Testis (tissue), 3 donors: ENCODE data around the gene NR3C1. TPM values are rescaled to one million over a fixed set of nuclear protein-coding genes. Genes with fewer than 3 reads are reported as not detected.

Experiments
- DNase-seq: peaks from one replicate; pipeline ENCODE4 v3.0.0-alpha.2; 2019
- H3K27ac ChIP-seq, 2 donors: fragments of 200-600 bp; sonication (generic); one replicate each; pipeline ENCODE4 v1.5.1; 2019
- H3K27me3 ChIP-seq: fragments of 200-600 bp; sonication (generic); one replicate; pipeline ENCODE4 v1.5.1; 2019
- H3K36me3 ChIP-seq: fragments of 200-600 bp; sonication (generic); one replicate; pipeline ENCODE4 v1.5.1; 2017; ENCODE audit warnings: low read depth; ENCODE audit errors: missing control alignments
- H3K4me1 ChIP-seq: fragments of 200-600 bp; sonication (generic); one replicate; pipeline ENCODE4 v1.5.1; 2019
- H3K4me3 ChIP-seq, 2 donors: fragments of 200-600 bp; sonication (generic); one replicate each; pipeline ENCODE4 v1.5.1; 2017 to 2019
- H3K9me3 ChIP-seq: fragments of 200-600 bp; sonication (generic); one replicate; pipeline ENCODE4 v1.5.1; 2017
- POLR2A ChIP-seq: fragments of 450-650 bp; IDR thresholded peaks from one replicate; pipeline ENCODE4 v1.6.1; 2017; ENCODE audit warnings: antibody characterized with exemption, mild to moderate bottlenecking, moderate library complexity
- WGBS, 2 donors: methylation state at CpG; one replicate each; pipeline ENCODE4 v1.1.5; 2018; 5-methylcytosine and 5-hydroxymethylcytosine counted together
- intact Hi-C: fragments of 100-400 bp; cut with DNase I; formaldehyde crosslinking; loops from one replicate; pipeline ENCODE4 v1.15.1; 2023; ENCODE audit warnings: low total_unique reads
- polyA plus RNA-seq: library from polyadenylated mRNA; stranded (reverse); fragments of 350-450 nt; fragmentation: Illumina TruSeq; extraction: RNeasy Lipid Tissue Mini Kit (QIAGEN cat#74804); gene quantifications from one replicate; pipeline ENCODE4 v1.2.3, GENCODE V29; 2014; ENCODE audit warnings: low read depth, low replicate concordance; ENCODE audit not compliant: insufficient read depth
- total RNA-seq, 2 donors: library from RNA; depleted of rRNA; stranded (reverse); fragments of >200 nt; gene quantifications; one replicate each; pipeline ENCODE4 v1.2.3, GENCODE V29; 2016
- TF ChIP-seq, protein P1 (sequence below), 3 experiments: fragments of 450-650 bp in 2 of 3; fragments of 200-600 bp in 1 of 3; sonication (generic) in 1 of 3; IDR thresholded peaks; one replicate each; pipeline ENCODE4 v1.5.1; 2016 to 2019; ENCODE audit warnings: antibody characterized with exemption in 3 of 3, mild to moderate bottlenecking in 2 of 3, moderate library complexity in 1 of 3

Gene NR3C1
- total and polyA plus RNA-seq, 3 donors from 2014 or later, result 33.2 to 37.7 (median 34.3) TPM

- Histone ChIP-seq H3K36me3 (no peaks in the 10 kb centered on the region), H3K27ac (no peak overlapping the region), H3K27me3 (no peaks in the 10 kb centered on the region), H3K4me3 (no peak overlapping the region), H3K4me1 (peaks cover 20% of the 10 kb centered on the region), H3K9me3 (no peaks in the 10 kb centered on the region)
- TF ChIP-seq POLR2A, result no peak
- TF ChIP-seq, protein P1, sequence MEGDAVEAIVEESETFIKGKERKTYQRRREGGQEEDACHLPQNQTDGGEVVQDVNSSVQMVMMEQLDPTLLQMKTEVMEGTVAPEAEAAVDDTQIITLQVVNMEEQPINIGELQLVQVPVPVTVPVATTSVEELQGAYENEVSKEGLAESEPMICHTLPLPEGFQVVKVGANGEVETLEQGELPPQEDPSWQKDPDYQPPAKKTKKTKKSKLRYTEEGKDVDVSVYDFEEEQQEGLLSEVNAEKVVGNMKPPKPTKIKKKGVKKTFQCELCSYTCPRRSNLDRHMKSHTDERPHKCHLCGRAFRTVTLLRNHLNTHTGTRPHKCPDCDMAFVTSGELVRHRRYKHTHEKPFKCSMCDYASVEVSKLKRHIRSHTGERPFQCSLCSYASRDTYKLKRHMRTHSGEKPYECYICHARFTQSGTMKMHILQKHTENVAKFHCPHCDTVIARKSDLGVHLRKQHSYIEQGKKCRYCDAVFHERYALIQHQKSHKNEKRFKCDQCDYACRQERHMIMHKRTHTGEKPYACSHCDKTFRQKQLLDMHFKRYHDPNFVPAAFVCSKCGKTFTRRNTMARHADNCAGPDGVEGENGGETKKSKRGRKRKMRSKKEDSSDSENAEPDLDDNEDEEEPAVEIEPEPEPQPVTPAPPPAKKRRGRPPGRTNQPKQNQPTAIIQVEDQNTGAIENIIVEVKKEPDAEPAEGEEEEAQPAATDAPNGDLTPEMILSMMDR (IDR thresholded peaks at IDR 0.05), result no peak
- intact Hi-C loops, result no loop called here
- WGBS, 2 donors, result 51 to 56% methylated on average over 4 of the region's 4 CpGs
- no peak for DNase-seq
Measured at GRCh38 chr5:143356855-143357583, 46.5 kb downstream of the NR3C1 start.

DNA sequence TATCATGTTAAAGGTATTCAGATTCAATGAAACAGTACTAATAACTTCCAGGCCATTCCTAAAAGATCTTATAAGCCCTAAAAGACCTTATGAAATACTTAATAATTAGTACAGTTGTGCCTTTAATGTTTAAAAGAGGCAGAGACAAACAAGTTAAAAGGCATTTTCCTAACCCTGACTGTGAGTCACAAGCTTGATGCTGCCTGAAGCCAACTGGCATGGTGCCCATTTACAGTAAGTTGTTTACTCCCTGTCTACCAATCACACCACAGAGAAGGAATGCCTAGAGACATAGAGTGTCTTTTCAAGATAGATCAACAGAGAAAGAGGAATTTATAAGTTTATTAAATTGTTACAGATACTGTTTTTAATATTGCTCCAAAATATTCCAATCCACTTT is 47.8 kb downstream of the NR3C1 start:
- DNase-seq, result peak; percentile 73
- H3K9me3 ChIP-seq, result no peaks in the 10 kb centered on the region
- H3K36me3 ChIP-seq, result no peaks in the 10 kb centered on the region
- peaks cover 20% of the 10 kb centered on the region for H3K4me1 ChIP-seq
- H3K27me3 ChIP-seq, result no peaks in the 10 kb centered on the region
- intact Hi-C loops, result no loop called here
- TF ChIP-seq, protein P1 (IDR thresholded peaks at IDR 0.05), result no peak
- no peak for TF ChIP-seq POLR2A
- H3K4me3 ChIP-seq, result no peak overlapping the region
- H3K27ac ChIP-seq, result peak overlapping the region in 1 of 2 donors; percentile 23

GRCh38 chr5:143354025-143354424 is 49.5 kb downstream of the NR3C1 start:
- intact Hi-C loops, result no loop called here

GRCh38 chr5:143352691-143353090 is 50.8 kb downstream of the NR3C1 start:
- intact Hi-C loops, result no loop called here
- Histone ChIP-seq H3K27ac (no peak overlapping the region), H3K4me1 (peaks cover 20% of the 10 kb centered on the region), H3K27me3 (no peaks in the 10 kb centered on the region), H3K9me3 (no peaks in the 10 kb centered on the region), H3K36me3 (no peaks in the 10 kb centered on the region), H3K4me3 (no peak overlapping the region)
- TF ChIP-seq, protein P1 (IDR thresholded peaks at IDR 0.05), result no peak
- no peak for TF ChIP-seq POLR2A
- DNase-seq, result no peak
- 40 to 46% methylated on average over 1 of the region's 1 CpG for WGBS, 2 donors

More at GRCh38 chr5:143354025-143354424, 49.5 kb downstream of the NR3C1 start:
- TF ChIP-seq POLR2A, result no peak
- TF ChIP-seq, protein P1 (IDR thresholded peaks at IDR 0.05), result no peak
- no peaks in the 10 kb centered on the region for H3K9me3 ChIP-seq
- H3K4me3 ChIP-seq, result no peak overlapping the region
- peaks cover 20% of the 10 kb centered on the region for H3K4me1 ChIP-seq
- WGBS, 2 donors, result 65 to 70% methylated on average over 3 of the region's 3 CpGs
- H3K27ac ChIP-seq, result no peak overlapping the region
- no peaks in the 10 kb centered on the region for H3K27me3 ChIP-seq
- no peaks in the 10 kb centered on the region for H3K36me3 ChIP-seq
- DNase-seq, result no peak
